ENCODE data around the gene ARPP21. TPM values are rescaled to one million over a fixed set of nuclear protein-coding genes. Genes with fewer than 3 reads are reported as not detected.
A peak's percentile ranks its signal among the peaks of the same experiment; 100 is the strongest.

The ARPP21 gene
- total RNA-seq, 1 experiment from 2014 or later, result not detected

- TF ChIP-seq AFF4 (CRISPR knock-in tag; IDR thresholded peaks at IDR 0.05; ENCODE audit: borderline replicate concordance) (no peak), ZNF416 (CRISPR knock-in tag; IDR thresholded peaks at IDR 0.05) (no peak), ZNF396 (CRISPR knock-in tag; IDR thresholded peaks at IDR 0.05; ENCODE audit: borderline replicate concordance) (no peak), MXD4 (CRISPR knock-in tag; IDR thresholded peaks at IDR 0.05; ENCODE audit: borderline replicate concordance) (no peak), STAT6 (CRISPR knock-in tag; conservative IDR thresholded peaks at IDR 0.05; ENCODE audit: low read depth) (no peak), FOXP1 (CRISPR knock-in tag; IDR thresholded peaks at IDR 0.05; ENCODE audit: borderline replicate concordance) (no peak), E2F5 (CRISPR knock-in tag; IDR thresholded peaks at IDR 0.05) (no peak), NFATC4 (CRISPR knock-in tag; IDR thresholded peaks at IDR 0.05) (no peak), AR (CRISPR knock-in tag; IDR thresholded peaks at IDR 0.05) (no peak), ATF2 (CRISPR knock-in tag; IDR thresholded peaks at IDR 0.05; ENCODE audit: borderline replicate concordance, low read depth) (no peak)
Measured at GRCh38 chr3:35737934-35738706, 98.8 kb downstream of the ARPP21 start (continued).

- ChIA-PET CTCF (no interaction called here), POLR2A (no interaction called here)
- H3K9me3 Mint-ChIP-seq, result no peaks in the 10 kb centered on the region
- TF ChIP-seq ATF1 (CRISPR knock-in tag; IDR thresholded peaks at IDR 0.05), result no peak
- TF ChIP-seq HMGXB4 (CRISPR knock-in tag; IDR thresholded peaks at IDR 0.05), result no peak
- no peak for TF ChIP-seq FOXJ3 (CRISPR knock-in tag; IDR thresholded peaks at IDR 0.05; ENCODE audit: borderline replicate concordance)
- TF ChIP-seq PRRX2 (CRISPR knock-in tag; IDR thresholded peaks at IDR 0.05), result no peak
- TF ChIP-seq SOX15 (CRISPR knock-in tag; IDR thresholded peaks at IDR 0.05), result no peak
- no peak for TF ChIP-seq EMX1 (CRISPR knock-in tag; IDR thresholded peaks at IDR 0.05)
- no peak for TF ChIP-seq ELF4 (CRISPR knock-in tag; IDR thresholded peaks at IDR 0.05; ENCODE audit: low read depth)
- no peak for TF ChIP-seq RORB (CRISPR knock-in tag; IDR thresholded peaks at IDR 0.05)
- TF ChIP-seq E2F4 (CRISPR knock-in tag; IDR thresholded peaks at IDR 0.05; ENCODE audit: borderline replicate concordance, low read depth), result no peak
- no peak for TF ChIP-seq ZNF416 (CRISPR knock-in tag; IDR thresholded peaks at IDR 0.05)
- no peak for TF ChIP-seq CBFB (CRISPR knock-in tag; IDR thresholded peaks at IDR 0.05; ENCODE audit: low read depth)
Measured at GRCh38 chr3:35739181-35739809, 100.0 kb downstream of the ARPP21 start.

More at GRCh38 chr3:35739181-35739809, 100.0 kb downstream of the ARPP21 start:
- DNase-seq (ENCODE audit: low spot score) (peak; percentile 44), ATAC-seq (peak; percentile 90)
- no peak overlapping the region for H3K27ac Mint-ChIP-seq
- H3K36me3 Mint-ChIP-seq, result no peaks in the 10 kb centered on the region
- H3K27me3 Mint-ChIP-seq (ENCODE audit: low read depth), result peaks cover 67% of the 10 kb centered on the region
- H3K4me1 Mint-ChIP-seq, result peaks cover 13% of the 10 kb centered on the region
- H3K4me3 Mint-ChIP-seq, result no peak overlapping the region

All from WTC11 (cell line).